Effector memory CD4-positive, alpha-beta T cell (primary cell): Measurements from ENCODE around the gene GUK1.
"Not testable (repeated sequence)": the region's sequence is repeated elsewhere in the genome, so short reads cannot be mapped to it uniquely, and the experiment has no call there.

Experiments
- DNase-seq, 3 donors: peaks; one replicate each; pipeline ENCODE4 v3.0.0-alpha.2; 2020
- H3K27ac ChIP-seq: 2 replicates; pipeline ENCODE4 v1.7.0; 2013; ENCODE audit warnings: mild to moderate bottlenecking, low read length, moderate library complexity; ENCODE audit not compliant: insufficient read depth, poor library complexity, severe bottlenecking
- H3K27me3 ChIP-seq: replicated peaks from 2 replicates; pipeline ENCODE4 v1.7.0; 2013; ENCODE audit warnings: mild to moderate bottlenecking, low read length; ENCODE audit not compliant: insufficient read depth, control insufficient read depth, poor library complexity, severe bottlenecking
- H3K36me3 ChIP-seq: 2 replicates; pipeline ENCODE4 v1.7.0; 2013; ENCODE audit warnings: mild to moderate bottlenecking, low read length, moderate library complexity; ENCODE audit not compliant: control insufficient read depth, insufficient read depth
- H3K4me1 ChIP-seq: 2 replicates; pipeline ENCODE4 v1.7.0; 2013; ENCODE audit warnings: low read length, mild to moderate bottlenecking; ENCODE audit not compliant: control insufficient read depth, insufficient read depth, poor library complexity, severe bottlenecking
- H3K4me3 ChIP-seq: 2 replicates; pipeline ENCODE4 v1.7.0; 2013; ENCODE audit warnings: low read length, low read depth, mild to moderate bottlenecking; ENCODE audit not compliant: insufficient read depth, poor library complexity, severe bottlenecking
- H3K9me3 ChIP-seq: 2 replicates; pipeline ENCODE4 v1.7.0; 2013; ENCODE audit warnings: mild to moderate bottlenecking, low read length, moderate library complexity; ENCODE audit not compliant: control insufficient read depth

Gene GUK1

GRCh38 chr1:228188249-228188648 lies 48.2 kb downstream of the GUK1 start:
- not testable (repeated sequence) for H3K4me1 ChIP-seq, H3K4me3 ChIP-seq, DNase-seq, H3K9me3 ChIP-seq, H3K27ac ChIP-seq, H3K27me3 ChIP-seq, H3K36me3 ChIP-seq

GRCh38 chr1:228190182-228190581 lies 50.1 kb downstream of the GUK1 start:
- no peaks in the 10 kb centered on the region for H3K9me3 ChIP-seq
- DNase-seq = no peak
- H3K36me3 ChIP-seq = no peaks in the 10 kb centered on the region
- H3K27ac ChIP-seq = no peak overlapping the region
- H3K4me1 ChIP-seq = peaks cover 3% of the 10 kb centered on the region
- no peak overlapping the region for H3K4me3 ChIP-seq
- H3K27me3 ChIP-seq = no peaks in the 10 kb centered on the region

- no peaks in the 10 kb centered on the region for H3K27me3 ChIP-seq
- H3K27ac ChIP-seq = no peak overlapping the region
- H3K36me3 ChIP-seq = no peaks in the 10 kb centered on the region
- DNase-seq = no peak
- H3K4me1 ChIP-seq = peaks cover under 1% of the 10 kb centered on the region
- H3K9me3 ChIP-seq = no peaks in the 10 kb centered on the region
- no peak overlapping the region for H3K4me3 ChIP-seq
Measured at GRCh38 chr1:228190778-228191177, 50.7 kb downstream of the GUK1 start.

- Histone ChIP-seq H3K36me3 (no peaks in the 10 kb centered on the region), H3K27ac (no peak overlapping the region), H3K27me3 (no peaks in the 10 kb centered on the region), H3K4me1 (no peaks in the 10 kb centered on the region), H3K9me3 (no peaks in the 10 kb centered on the region), H3K4me3 (no peak overlapping the region)
- no peak for DNase-seq
Measured at GRCh38 chr1:228194436-228194835, 54.4 kb downstream of the GUK1 start.

- Histone ChIP-seq H3K9me3 (no peaks in the 10 kb centered on the region), H3K4me3 (no peak overlapping the region), H3K36me3 (no peaks in the 10 kb centered on the region), H3K27ac (no peak overlapping the region), H3K4me1 (no peaks in the 10 kb centered on the region), H3K27me3 (no peaks in the 10 kb centered on the region)
- no peak for DNase-seq
Measured at GRCh38 chr1:228194921-228195812, 55.1 kb downstream of the GUK1 start.

GRCh38 chr1:228197555-228198147 lies 57.6 kb downstream of the GUK1 start:
- H3K27ac ChIP-seq = no peak overlapping the region
- H3K27me3 ChIP-seq = no peaks in the 10 kb centered on the region
- no peaks in the 10 kb centered on the region for H3K4me1 ChIP-seq
- DNase-seq = no peak
- H3K4me3 ChIP-seq = no peak overlapping the region
- H3K36me3 ChIP-seq = no peaks in the 10 kb centered on the region
- no peaks in the 10 kb centered on the region for H3K9me3 ChIP-seq
